Aorta (tissue), 5 donors: ENCODE data around the gene KIF3B. TPM values are rescaled to one million over a fixed set of nuclear protein-coding genes. Genes with fewer than 3 reads are reported as not detected.
"Not testable (repeated sequence)": the region's sequence is repeated elsewhere in the genome, so short reads cannot be mapped to it uniquely, and the experiment has no call there.

Source experiments
- ATAC-seq: fragments of 200-7000 bp; cut with Tn5 transposase; one replicate; pipeline ENCODE4 v1.9.1; 2022; ENCODE audit warnings: moderate library complexity; ENCODE audit not compliant: low FRiP score
- DNase-seq, 2 donors: peaks; one replicate each; pipeline ENCODE4 v3.0.0-alpha.2; 2020
- H3K27ac ChIP-seq, 2 donors: one replicate each; pipeline ENCODE4 v1.5.1; 2013; ENCODE audit warnings: low read length in 2 of 2, mild to moderate bottlenecking in 2 of 2, moderate library complexity in 2 of 2, control low read depth in 1 of 2, inconsistent platforms in 1 of 2, low read depth in 1 of 2
- H3K27me3 ChIP-seq, 2 donors: one replicate each; pipeline ENCODE4 v1.6.1; 2013; ENCODE audit warnings: control low read depth in 1 of 2, low read length in 1 of 2, mild to moderate bottlenecking in 1 of 2, moderate library complexity in 1 of 2; ENCODE audit not compliant: insufficient read depth in 2 of 2, control insufficient read depth in 1 of 2
- H3K36me3 ChIP-seq, 2 donors: one replicate each; pipeline ENCODE4 v1.6.1; 2013; ENCODE audit warnings: control low read depth in 1 of 2, low read length in 1 of 2, mild to moderate bottlenecking in 1 of 2; ENCODE audit not compliant: insufficient read depth in 2 of 2, control insufficient read depth in 1 of 2
- H3K4me1 ChIP-seq, 2 donors: one replicate each; pipeline ENCODE4 v1.6.1; 2013; ENCODE audit warnings: low read length in 2 of 2, control low read depth in 1 of 2, mild to moderate bottlenecking in 1 of 2, moderate library complexity in 1 of 2; ENCODE audit not compliant: insufficient read depth in 2 of 2, control insufficient read depth in 1 of 2
- H3K4me3 ChIP-seq, 2 donors: one replicate each; pipeline ENCODE4 v1.5.1; 2013; ENCODE audit warnings: low read length in 2 of 2, control low read depth in 1 of 2, mild to moderate bottlenecking in 1 of 2
- H3K9me3 ChIP-seq: one replicate; pipeline ENCODE4 v1.6.1; 2013; ENCODE audit warnings: mild to moderate bottlenecking, low read length; ENCODE audit not compliant: control insufficient read depth
- WGBS, 2 donors: extraction: QIAGEN DNeasy Blood & Tissue Kit; methylation state at CpG; one replicate each; pipeline ENCODE4 v1.1.7; 2013; 5-methylcytosine and 5-hydroxymethylcytosine counted together
- intact Hi-C, 2 donors: fragments of 100-400 bp; cut with DNase I; formaldehyde crosslinking; loops; one replicate each; pipeline versions ENCODE4 v1.14.2 to v1.15.0; 2022
- polyA plus RNA-seq, 2 donors: library from polyadenylated mRNA; stranded (reverse); fragments of 200-250 nt; gene quantifications; one replicate each; pipeline ENCODE4 v1.2.3, GENCODE V29; 2013
- total RNA-seq, 2 donors: library from RNA; stranded (reverse); fragmentation: NEBNext Ultra II Directional; extraction: Animal tissue kit (Norgen Biotek cat#: 25700); gene quantifications; one replicate each; pipeline ENCODE4 v1.2.1, GENCODE V29; 2021
- donor health status: healthy with polysubstance abuse.
- donor health status: Bipolar disorder and iron deficiency.
- donor health status: DM: no; HTN: no; CAD: no.
- donor health status: DM: no; HTN: no; CAD: no.
- donor health status: DM: yes; HTN: yes; CAD: no.

Gene KIF3B
- total and polyA plus RNA-seq, 4 donors: 12.9 to 28.0 (median 23.2) TPM

DNA sequence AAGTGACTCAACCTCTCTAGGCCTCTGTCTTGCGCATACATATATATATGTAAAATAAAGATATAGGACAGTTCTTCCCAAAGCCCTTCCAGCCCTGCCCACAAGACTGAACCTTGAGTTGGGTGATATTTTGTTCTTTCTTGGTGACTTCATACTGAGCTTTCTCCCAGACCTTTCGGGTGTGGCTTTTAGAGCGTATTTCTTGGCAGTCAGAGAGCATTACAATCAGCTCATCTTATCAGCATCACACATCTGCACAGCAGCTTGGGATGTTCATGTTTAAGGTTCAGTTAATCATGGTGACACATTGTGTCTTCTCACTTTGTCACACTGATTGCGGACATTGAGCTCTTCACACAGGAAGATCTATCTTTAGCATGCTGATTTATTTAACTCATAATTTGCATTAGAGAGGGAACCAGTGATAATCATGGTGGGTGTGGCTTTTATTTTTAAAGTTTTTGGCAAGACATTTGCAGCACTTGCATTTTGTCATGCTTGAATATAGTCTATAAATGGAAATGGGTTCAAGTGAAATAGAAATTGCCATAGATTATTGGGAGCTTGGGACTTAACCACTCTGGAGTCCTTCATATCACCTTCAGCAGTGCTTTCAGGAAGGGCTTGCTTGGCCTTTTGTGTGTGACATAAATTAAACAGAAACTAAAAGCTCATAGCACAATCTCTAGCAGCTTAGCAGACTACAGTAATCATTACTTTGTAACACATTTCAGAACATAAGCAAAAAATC, 8.3 kb downstream of the KIF3B start:
- Histone ChIP-seq H3K4me1 (peaks cover 2% of the 10 kb centered on the region in 2 donors), H3K27ac (no peak overlapping the region), H3K9me3 (no peaks in the 10 kb centered on the region), H3K27me3 (no peaks in the 10 kb centered on the region), H3K4me3 (no peak overlapping the region), H3K36me3 (no peaks in the 10 kb centered on the region)
- intact Hi-C loops: no loop called here
- no peak for ATAC-seq
- WGBS, 2 donors: 63 to 64% methylated on average over 4 of the region's 4 CpGs
- DNase-seq: no peak

DNA sequence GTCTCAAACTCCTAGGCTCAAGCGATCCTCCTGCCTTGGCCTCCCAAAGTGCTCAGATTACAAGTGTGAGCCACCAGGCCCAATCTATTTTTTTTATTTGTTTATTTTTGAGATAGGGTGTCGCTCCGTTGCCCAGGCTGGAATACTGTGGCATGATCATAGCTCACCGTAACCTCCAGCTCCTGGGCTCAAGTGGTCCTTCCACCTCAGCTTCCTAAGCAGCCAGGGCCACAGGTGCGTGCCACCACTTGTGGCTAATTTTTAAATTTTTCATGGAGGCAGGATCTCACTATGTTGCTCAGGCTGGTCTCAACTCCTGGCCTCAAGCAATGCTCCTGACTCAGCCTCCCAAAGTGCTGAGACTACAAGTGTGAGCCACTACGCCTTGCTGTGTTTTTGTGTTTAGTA, 9.8 kb downstream of the KIF3B start:
- no peaks in the 10 kb centered on the region for H3K27me3 ChIP-seq
- intact Hi-C loops: no loop called here

DNA sequence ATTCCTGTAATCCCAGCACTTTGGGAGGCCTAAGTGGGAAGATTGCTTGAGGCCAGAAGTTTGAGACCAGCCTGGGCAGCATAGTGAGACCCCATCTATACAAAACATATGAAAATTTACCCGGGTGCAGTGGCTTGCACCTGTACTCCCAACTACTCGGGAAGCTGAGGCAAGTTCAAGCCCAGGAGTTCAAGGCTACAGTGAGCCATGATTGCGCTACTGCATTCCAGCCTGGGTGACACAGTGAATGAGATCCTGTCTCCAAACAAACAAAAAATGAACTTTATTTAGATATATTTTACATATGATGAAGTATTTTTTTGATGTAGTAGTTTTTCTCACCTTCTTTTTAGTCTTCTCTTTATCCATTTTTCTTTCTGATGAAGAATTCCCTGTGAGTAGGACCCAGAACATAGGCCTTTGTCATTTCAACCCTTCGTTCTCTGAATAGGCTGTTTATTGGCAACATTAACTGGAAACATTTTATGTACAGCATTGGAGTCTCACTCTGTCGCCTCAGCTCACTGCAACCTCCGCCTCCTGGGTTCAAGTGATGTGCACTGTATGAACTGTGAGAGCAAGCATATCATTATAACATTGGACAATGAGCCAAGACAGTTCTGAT, 10.9 kb downstream of the KIF3B start:
- Histone ChIP-seq H3K4me1 (peaks cover 2% of the 10 kb centered on the region in 2 donors), H3K27ac (no peak overlapping the region), H3K27me3 (no peaks in the 10 kb centered on the region), H3K4me3 (no peak overlapping the region), H3K36me3 (no peaks in the 10 kb centered on the region), H3K9me3 (no peaks in the 10 kb centered on the region)
- 77 to 85% methylated on average over 6 of the region's 6 CpGs for WGBS, 2 donors
- intact Hi-C loops: no loop called here
- no peak for ATAC-seq
- DNase-seq: no peak

More for the DNA sequence above, 9.8 kb downstream of the KIF3B start:
- no peak for DNase-seq
- no peaks in the 10 kb centered on the region for H3K36me3 ChIP-seq
- H3K9me3 ChIP-seq: no peaks in the 10 kb centered on the region
- no peak for ATAC-seq
- no peak overlapping the region for H3K27ac ChIP-seq
- WGBS, 2 donors: 88 to 91% methylated on average over 6 of the region's 6 CpGs
- H3K4me1 ChIP-seq: peaks cover 2% of the 10 kb centered on the region in 2 donors
- no peak overlapping the region for H3K4me3 ChIP-seq

- ATAC-seq, H3K27ac ChIP-seq, H3K27me3 ChIP-seq, H3K4me1 ChIP-seq, H3K4me3 ChIP-seq, H3K36me3 ChIP-seq, intact Hi-C loops, DNase-seq, H3K9me3 ChIP-seq: not testable (repeated sequence)
- 82% methylated on average over 4 of the region's 4 CpGs for WGBS, 2 donors
Measured at GRCh38 chr20:32289299-32289660, 11.8 kb downstream of the KIF3B start.

DNA sequence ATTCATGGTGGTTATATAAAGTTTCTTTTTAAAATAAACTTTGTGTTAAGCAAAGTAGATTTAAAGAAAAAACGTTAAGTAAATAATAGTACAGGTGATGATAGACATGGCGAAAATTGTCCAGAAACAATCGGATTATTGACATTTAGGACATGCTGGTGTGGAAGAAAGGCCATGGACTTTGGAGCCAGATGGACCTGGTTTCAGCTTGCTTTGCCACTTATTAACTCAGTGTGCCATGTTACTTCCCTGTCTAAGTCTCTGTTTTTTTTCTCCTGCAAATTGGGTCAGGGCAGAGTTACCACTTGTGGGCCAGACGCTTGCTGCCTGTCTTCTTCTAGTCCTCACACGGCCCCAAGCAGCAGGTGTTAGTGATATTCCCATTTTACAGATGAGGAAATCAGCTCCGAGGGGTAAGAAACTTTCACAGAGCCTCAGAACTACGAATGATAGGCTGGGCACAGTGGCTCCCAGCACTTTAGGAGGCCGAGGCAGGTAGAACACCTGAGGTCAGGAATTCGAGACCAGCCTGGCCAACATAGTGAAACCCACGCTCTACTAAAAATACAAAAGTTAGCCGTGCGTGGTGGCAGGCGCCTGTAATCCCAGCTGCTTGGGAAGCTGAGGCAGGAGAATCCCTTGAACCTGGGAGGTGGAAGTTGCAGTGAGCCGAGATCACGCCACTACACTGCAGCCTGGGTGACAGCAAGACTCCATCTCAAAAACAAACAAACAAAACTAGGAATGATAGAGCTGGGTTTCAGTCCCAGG, 12.4 kb downstream of the KIF3B start:
- intact Hi-C loops: no loop called here
- H3K4me1 ChIP-seq: peaks cover 2% of the 10 kb centered on the region in 2 donors
- WGBS, 2 donors: 77 to 79% methylated on average over 15 of the region's 15 CpGs
- H3K36me3 ChIP-seq: no peaks in the 10 kb centered on the region
- DNase-seq: no peak
- no peak for ATAC-seq
- H3K27me3 ChIP-seq: no peaks in the 10 kb centered on the region
- H3K9me3 ChIP-seq: no peaks in the 10 kb centered on the region
- no peak overlapping the region for H3K4me3 ChIP-seq
- H3K27ac ChIP-seq: no peak overlapping the region

DNA sequence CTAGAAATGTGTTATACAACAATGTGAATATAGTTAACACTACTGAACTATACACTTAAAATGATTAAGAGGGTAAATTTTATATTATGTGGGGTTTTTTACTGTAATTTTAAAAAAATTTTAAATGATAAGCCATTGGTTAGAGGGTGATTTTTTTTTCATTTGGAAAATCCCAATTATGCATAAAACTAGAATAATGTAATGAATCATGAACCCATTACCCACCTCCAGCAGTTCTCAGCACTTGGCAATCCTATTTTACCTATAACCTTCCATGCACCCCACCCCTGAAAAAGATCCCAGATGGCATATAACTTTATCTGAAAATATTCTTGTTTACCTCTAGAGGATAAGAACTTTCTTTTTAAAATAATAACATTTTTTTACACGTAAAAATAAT, 13.7 kb downstream of the KIF3B start:
- no peak overlapping the region for H3K4me3 ChIP-seq
- no peaks in the 10 kb centered on the region for H3K4me1 ChIP-seq
- DNase-seq (no peak), ATAC-seq (no peak)
- 94% methylated on average over 1 of the region's 1 CpG for WGBS, 2 donors
- H3K9me3 ChIP-seq: no peaks in the 10 kb centered on the region
- intact Hi-C loops: no loop called here
- H3K27ac ChIP-seq: no peak overlapping the region
- no peaks in the 10 kb centered on the region for H3K36me3 ChIP-seq
- no peaks in the 10 kb centered on the region for H3K27me3 ChIP-seq

DNA sequence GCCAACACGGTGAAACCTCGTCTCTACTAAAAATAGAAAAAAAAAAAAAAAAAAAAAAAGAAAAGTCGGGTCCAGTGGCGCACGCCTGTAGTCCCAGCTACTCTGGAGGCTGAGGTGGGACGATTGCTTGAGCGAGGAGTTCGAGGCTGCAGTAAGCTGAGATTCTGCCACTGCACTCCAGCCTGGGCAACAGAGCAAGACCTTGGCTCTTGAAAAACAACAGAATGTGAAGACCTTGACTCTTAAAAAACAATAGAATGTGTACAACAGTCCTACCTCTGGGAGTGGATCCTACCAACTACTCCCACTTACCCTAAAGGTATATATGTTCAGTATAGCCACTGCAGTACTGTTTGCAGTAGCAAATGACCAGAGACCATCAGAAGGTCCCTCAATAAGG, 15.1 kb downstream of the KIF3B start:
- 93 to 97% methylated on average over 7 to 8 of the region's 8 CpGs for WGBS, 2 donors
- H3K27me3 ChIP-seq: no peaks in the 10 kb centered on the region
- H3K9me3 ChIP-seq: no peaks in the 10 kb centered on the region
- no peak overlapping the region for H3K27ac ChIP-seq
- DNase-seq (no peak), ATAC-seq (no peak)
- intact Hi-C loops: no loop called here
- H3K4me1 ChIP-seq: peaks cover 0 to 4% of the 10 kb centered on the region in 2 donors
- no peak overlapping the region for H3K4me3 ChIP-seq
- H3K36me3 ChIP-seq: no peaks in the 10 kb centered on the region

GRCh38 chr20:32294071-32294470, 16.6 kb downstream of the KIF3B start:
- Histone ChIP-seq H3K4me1 (peaks cover 0 to 4% of the 10 kb centered on the region in 2 donors), H3K27ac (no peak overlapping the region), H3K27me3 (no peaks in the 10 kb centered on the region), H3K9me3 (no peaks in the 10 kb centered on the region), H3K4me3 (no peak overlapping the region), H3K36me3 (no peaks in the 10 kb centered on the region)
- 56 to 70% methylated on average over 4 of the region's 4 CpGs for WGBS, 2 donors
- DNase-seq (no peak), ATAC-seq (no peak)
- intact Hi-C loops: no loop called here
